Uterus (tissue), 2 donors: ENCODE data around the gene TMEM132C.

ENCODE experiments used
- POLR2A ChIP-seq, 2 donors: fragments of 450-650 bp; IDR thresholded peaks; one replicate each; pipeline ENCODE4 v1.6.1; 2016; ENCODE audit warnings: antibody characterized with exemption in 2 of 2, mild to moderate bottlenecking in 1 of 2, moderate library complexity in 1 of 2
- TF ChIP-seq, protein P1 (sequence below), 4 experiments: fragments of 200-600 bp in 2 of 4; fragments of 450-650 bp in 2 of 4; sonication (generic) in 2 of 4; IDR thresholded peaks; one replicate each; pipeline ENCODE4 v1.5.1; 2016 to 2019; ENCODE audit warnings: antibody characterized with exemption in 4 of 4, mild to moderate bottlenecking in 2 of 4, moderate library complexity in 1 of 4

DNA sequence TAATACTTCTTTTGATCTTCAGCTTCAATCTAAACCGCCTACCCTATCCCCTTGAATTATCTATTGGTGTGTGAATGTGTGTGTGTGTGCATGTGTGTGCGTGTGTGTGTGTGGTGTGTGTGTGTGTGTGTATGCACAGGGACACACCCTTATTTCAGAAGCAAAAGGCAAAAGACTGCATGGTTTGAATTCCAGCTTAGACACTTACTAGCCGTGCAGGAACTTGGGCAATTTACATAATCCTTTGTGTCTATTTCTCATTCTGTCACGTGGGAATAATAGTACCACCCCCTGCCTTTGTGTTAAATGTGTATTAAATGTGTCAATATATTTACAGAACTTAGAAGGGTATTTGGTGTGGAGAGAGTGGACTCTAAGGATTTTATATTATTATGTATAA is 251.7 kb downstream of the TMEM132C start:
- TF ChIP-seq, protein P1, sequence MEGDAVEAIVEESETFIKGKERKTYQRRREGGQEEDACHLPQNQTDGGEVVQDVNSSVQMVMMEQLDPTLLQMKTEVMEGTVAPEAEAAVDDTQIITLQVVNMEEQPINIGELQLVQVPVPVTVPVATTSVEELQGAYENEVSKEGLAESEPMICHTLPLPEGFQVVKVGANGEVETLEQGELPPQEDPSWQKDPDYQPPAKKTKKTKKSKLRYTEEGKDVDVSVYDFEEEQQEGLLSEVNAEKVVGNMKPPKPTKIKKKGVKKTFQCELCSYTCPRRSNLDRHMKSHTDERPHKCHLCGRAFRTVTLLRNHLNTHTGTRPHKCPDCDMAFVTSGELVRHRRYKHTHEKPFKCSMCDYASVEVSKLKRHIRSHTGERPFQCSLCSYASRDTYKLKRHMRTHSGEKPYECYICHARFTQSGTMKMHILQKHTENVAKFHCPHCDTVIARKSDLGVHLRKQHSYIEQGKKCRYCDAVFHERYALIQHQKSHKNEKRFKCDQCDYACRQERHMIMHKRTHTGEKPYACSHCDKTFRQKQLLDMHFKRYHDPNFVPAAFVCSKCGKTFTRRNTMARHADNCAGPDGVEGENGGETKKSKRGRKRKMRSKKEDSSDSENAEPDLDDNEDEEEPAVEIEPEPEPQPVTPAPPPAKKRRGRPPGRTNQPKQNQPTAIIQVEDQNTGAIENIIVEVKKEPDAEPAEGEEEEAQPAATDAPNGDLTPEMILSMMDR (IDR thresholded peaks at IDR 0.05) = no peak
- no peak for TF ChIP-seq POLR2A (IDR thresholded peaks at IDR 0.05)
